HEK293 (cell line): ENCODE results near the gene SCAF4.

Experiments
- CTCF ChIA-PET: fragments of 350-600 bp; formaldehyde crosslinking; extraction: SDS; loops from one replicate; lab custom pipeline; 2021; ENCODE audit warnings: antibody characterized with exemption; lab: Yijun Ruan, JAX
- POLR2A ChIA-PET: fragments of 300-600 bp; formaldehyde crosslinking; extraction: SDS; loops from one replicate; lab custom pipeline; 2020; ENCODE audit warnings: antibody characterized with exemption, inconsistent platforms; lab: Yijun Ruan, JAX
- H3K27ac ChIP-seq: fragments of 200-500 bp; sonication (Bioruptor generic); 2 replicates; pipeline ENCODE4 v1.5.1; 2014; ENCODE audit warnings: low read depth, low read length, control low read depth, inconsistent platforms; ENCODE audit errors: extremely low read depth
- H3K36me3 ChIP-seq, 2 experiments: fragments of 200-500 bp in 1 of 2; sonication (Bioruptor generic) in 1 of 2; 1 replicate in 1 of 2; 2 replicates in 1 of 2; pipeline ENCODE4 v1.5.1; 2014 to 2017; ENCODE audit warnings: inconsistent platforms in 2 of 2, low read length in 2 of 2; ENCODE audit not compliant: control insufficient read depth in 2 of 2, insufficient read depth in 1 of 2
- H3K4me1 ChIP-seq: fragments of 200-500 bp; sonication (Bioruptor generic); 2 replicates; pipeline ENCODE4 v1.5.1; 2014; ENCODE audit warnings: mild to moderate bottlenecking, low read length, inconsistent platforms; ENCODE audit not compliant: control insufficient read depth, insufficient read depth
- H3K4me3 ChIP-seq: 2 replicates; pipeline ENCODE4 v1.5.1; 2011; ENCODE audit warnings: low read depth, mild to moderate bottlenecking, control low read depth, low read length, moderate library complexity
- H3K9me3 ChIP-seq: fragments of 200-500 bp; sonication (Bioruptor generic); 2 replicates; pipeline ENCODE4 v1.5.1; 2014; ENCODE audit warnings: low read depth, low read length, inconsistent platforms; ENCODE audit not compliant: control insufficient read depth, insufficient read depth
- GLIS2 ChIP-seq: fragments of 450-650 bp; formaldehyde crosslinking; IDR thresholded peaks from 2 replicates; pipeline ENCODE4 v1.5.1; 2016; ENCODE audit warnings: missing biosample characterization, missing genetic modification characterization
- PRDM1 ChIP-seq: fragments of 450-650 bp; formaldehyde crosslinking; IDR thresholded peaks from 2 replicates; pipeline ENCODE4; 2016; ENCODE audit warnings: missing biosample characterization, missing genetic modification characterization
- REPIN1 ChIP-seq: fragments of 450-650 bp; formaldehyde crosslinking; IDR thresholded peaks from 2 replicates; pipeline ENCODE4 v1.5.1; 2017; ENCODE audit warnings: missing biosample characterization, missing genetic modification characterization, low read depth
- SCRT1 ChIP-seq: fragments of 450-650 bp; formaldehyde crosslinking; IDR thresholded peaks from 2 replicates; pipeline ENCODE4 v1.5.1; 2016; ENCODE audit warnings: missing biosample characterization, missing genetic modification characterization, borderline replicate concordance
- TCF7L2 ChIP-seq: IDR thresholded peaks from 2 replicates; pipeline ENCODE4 v1.6.1; 2011; ENCODE audit warnings: low read depth, mild to moderate bottlenecking, inconsistent platforms, low read length, moderate library complexity, borderline replicate concordance
- YY1 ChIP-seq: fragments of 450-650 bp; formaldehyde crosslinking; IDR thresholded peaks from 2 replicates; pipeline ENCODE4 v1.5.1; 2018; ENCODE audit warnings: missing biosample characterization, missing genetic modification characterization
- ZEB2 ChIP-seq: fragments of 450-650 bp; formaldehyde crosslinking; IDR thresholded peaks from 2 replicates; pipeline ENCODE4 v1.5.1; 2016; ENCODE audit warnings: missing biosample characterization, missing genetic modification characterization
- ZNF10 ChIP-seq: fragments of 450-650 bp; formaldehyde crosslinking; IDR thresholded peaks from 2 replicates; pipeline ENCODE4 v1.5.1; 2017; ENCODE audit warnings: missing biosample characterization, missing genetic modification characterization
- ZNF174 ChIP-seq: fragments of 450-650 bp; formaldehyde crosslinking; IDR thresholded peaks from 2 replicates; pipeline ENCODE4 v1.5.0; 2017; ENCODE audit warnings: missing biosample characterization, mild to moderate bottlenecking, missing genetic modification characterization
- ZNF2 ChIP-seq: fragments of 450-650 bp; formaldehyde crosslinking; IDR thresholded peaks from 2 replicates; pipeline ENCODE4 v1.5.1; 2016; ENCODE audit warnings: missing biosample characterization, missing genetic modification characterization
- ZNF266 ChIP-seq: fragments of 450-650 bp; formaldehyde crosslinking; IDR thresholded peaks from 2 replicates; pipeline ENCODE4 v1.5.1; 2016; ENCODE audit warnings: missing biosample characterization, missing genetic modification characterization, low read depth
- ZNF274 ChIP-seq, 2 experiments: fragments of 200-500 bp in 1 of 2; fragments of 450-650 bp in 1 of 2; sonication (Bioruptor generic) in 1 of 2; formaldehyde crosslinking in 1 of 2; IDR thresholded peaks; 2 replicates each; pipeline versions ENCODE4 v1.5.1 to v1.6.1; 2014 to 2016; ENCODE audit warnings: borderline replicate concordance in 1 of 2, inconsistent platforms in 1 of 2, low read length in 1 of 2, missing biosample characterization in 1 of 2, missing genetic modification characterization in 1 of 2
- ZNF311 ChIP-seq: fragments of 450-650 bp; formaldehyde crosslinking; IDR thresholded peaks from 2 replicates; pipeline ENCODE4 v1.5.1; 2017; ENCODE audit warnings: missing biosample characterization, missing genetic modification characterization, borderline replicate concordance
- ZNF48 ChIP-seq: fragments of 450-650 bp; formaldehyde crosslinking; IDR thresholded peaks from 2 replicates; pipeline ENCODE4 v1.5.1; 2016; ENCODE audit warnings: missing biosample characterization, missing genetic modification characterization
- ZNF707 ChIP-seq: fragments of 450-650 bp; formaldehyde crosslinking; IDR thresholded peaks from 2 replicates; pipeline ENCODE4 v1.5.1; 2016; ENCODE audit warnings: missing biosample characterization, missing genetic modification characterization
- ZNF837 ChIP-seq: fragments of 450-650 bp; formaldehyde crosslinking; IDR thresholded peaks from 2 replicates; pipeline ENCODE4 v1.5.1; 2016; ENCODE audit warnings: missing biosample characterization, missing genetic modification characterization
- TF ChIP-seq, protein P1 (sequence below): fragments of 450-650 bp; formaldehyde crosslinking; IDR thresholded peaks from 2 replicates; pipeline ENCODE4 v1.5.1; 2016; ENCODE audit warnings: missing biosample characterization, missing genetic modification characterization
- TF ChIP-seq, protein P2 (sequence below): fragments of 450-650 bp; formaldehyde crosslinking; IDR thresholded peaks from 2 replicates; pipeline ENCODE4 v1.5.1; 2016; ENCODE audit warnings: missing biosample characterization, missing genetic modification characterization
- TF ChIP-seq, protein P3 (sequence below): fragments of 450-650 bp; formaldehyde crosslinking; IDR thresholded peaks from 2 replicates; pipeline ENCODE4 v1.5.1; 2016; ENCODE audit warnings: missing biosample characterization, missing genetic modification characterization
- TF ChIP-seq, protein P4 (sequence below): fragments of 450-650 bp; formaldehyde crosslinking; IDR thresholded peaks from 2 replicates; pipeline ENCODE4 v1.5.1; 2016; ENCODE audit warnings: missing biosample characterization, missing genetic modification characterization

Gene SCAF4

GRCh38 chr21:31706562-31706961, 25.4 kb downstream of the SCAF4 start:
- CTCF ChIA-PET = interaction anchor here (0.6 to 1.5 kb wide), 4 partner anchors 11 to 167 kb away, joined by 3 to 6 read pairs (median 4); no protein-coding TSS in a partner anchor
- Histone ChIP-seq H3K9me3 (no peaks in the 10 kb centered on the region), H3K4me1 (peaks cover 15% of the 10 kb centered on the region; the same call in 1 of the 2 replicates)
- peak; percentile 92 for TF ChIP-seq PRDM1 (tag by site-specific recombination)
- no peak for TF ChIP-seq YY1
- TF ChIP-seq, all 188 proteins: peak for 1
- Histone ChIP-seq H3K36me3 (peaks cover 22 to 28% of the 10 kb centered on the region in 2 experiments), H3K4me3 (no peak overlapping the region), H3K27ac (no peak overlapping the region)
- POLR2A ChIA-PET = interaction anchor here (0.6 kb wide), 1 partner anchor 525 kb away, joined by 3 read pairs; no protein-coding TSS in a partner anchor

DNA sequence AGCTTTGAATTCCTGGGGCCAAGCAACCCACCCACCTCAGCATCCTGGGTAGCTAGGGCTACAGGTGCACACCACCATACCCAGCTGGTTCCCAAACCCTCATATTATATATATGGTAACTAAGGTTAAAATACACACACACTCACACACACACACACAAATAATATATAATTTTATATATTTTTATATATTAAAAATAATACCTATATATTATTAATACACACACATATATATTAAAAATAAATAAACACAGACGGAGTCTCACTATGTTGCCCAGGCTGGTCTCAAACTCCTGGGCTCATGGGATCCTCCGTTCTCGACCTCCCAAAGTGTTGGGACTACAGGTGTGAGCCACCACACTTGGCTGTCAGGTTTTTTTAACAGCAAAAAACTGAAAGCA, 31.9 kb downstream of the SCAF4 start:
- Histone ChIP-seq H3K36me3 (peaks cover 71 to 78% of the 10 kb centered on the region in 2 experiments), H3K4me3 (no peak overlapping the region), H3K4me1 (no peaks in the 10 kb centered on the region), H3K9me3 (no peaks in the 10 kb centered on the region), H3K27ac (no peak overlapping the region)
- TF ChIP-seq ZNF2 (tag by site-specific recombination) (no peak), GLIS2 (no peak), ZNF266 (tag by site-specific recombination) (no peak), ZNF707 (tag by site-specific recombination) (no peak), ZNF174 (tag by site-specific recombination) (no peak), SCRT1 (tag by site-specific recombination) (no peak), ZNF48 (tag by site-specific recombination) (no peak), ZEB2 (tag by site-specific recombination) (no peak)
- TF ChIP-seq, protein P1, sequence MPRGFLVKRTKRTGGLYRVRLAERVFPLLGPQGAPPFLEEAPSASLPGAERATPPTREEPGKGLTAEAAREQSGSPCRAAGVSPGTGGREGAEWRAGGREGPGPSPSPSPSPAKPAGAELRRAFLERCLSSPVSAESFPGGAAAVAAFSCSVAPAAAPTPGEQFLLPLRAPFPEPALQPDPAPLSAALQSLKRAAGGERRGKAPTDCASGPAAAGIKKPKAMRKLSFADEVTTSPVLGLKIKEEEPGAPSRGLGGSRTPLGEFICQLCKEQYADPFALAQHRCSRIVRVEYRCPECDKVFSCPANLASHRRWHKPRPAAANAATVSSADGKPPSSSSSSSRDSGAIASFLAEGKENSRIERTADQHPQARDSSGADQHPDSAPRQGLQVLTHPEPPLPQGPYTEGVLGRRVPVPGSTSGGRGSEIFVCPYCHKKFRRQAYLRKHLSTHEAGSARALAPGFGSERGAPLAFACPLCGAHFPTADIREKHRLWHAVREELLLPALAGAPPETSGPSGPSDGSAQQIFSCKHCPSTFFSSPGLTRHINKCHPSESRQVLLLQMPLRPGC (tag by site-specific recombination) = no peak
- TF ChIP-seq, protein P2, sequence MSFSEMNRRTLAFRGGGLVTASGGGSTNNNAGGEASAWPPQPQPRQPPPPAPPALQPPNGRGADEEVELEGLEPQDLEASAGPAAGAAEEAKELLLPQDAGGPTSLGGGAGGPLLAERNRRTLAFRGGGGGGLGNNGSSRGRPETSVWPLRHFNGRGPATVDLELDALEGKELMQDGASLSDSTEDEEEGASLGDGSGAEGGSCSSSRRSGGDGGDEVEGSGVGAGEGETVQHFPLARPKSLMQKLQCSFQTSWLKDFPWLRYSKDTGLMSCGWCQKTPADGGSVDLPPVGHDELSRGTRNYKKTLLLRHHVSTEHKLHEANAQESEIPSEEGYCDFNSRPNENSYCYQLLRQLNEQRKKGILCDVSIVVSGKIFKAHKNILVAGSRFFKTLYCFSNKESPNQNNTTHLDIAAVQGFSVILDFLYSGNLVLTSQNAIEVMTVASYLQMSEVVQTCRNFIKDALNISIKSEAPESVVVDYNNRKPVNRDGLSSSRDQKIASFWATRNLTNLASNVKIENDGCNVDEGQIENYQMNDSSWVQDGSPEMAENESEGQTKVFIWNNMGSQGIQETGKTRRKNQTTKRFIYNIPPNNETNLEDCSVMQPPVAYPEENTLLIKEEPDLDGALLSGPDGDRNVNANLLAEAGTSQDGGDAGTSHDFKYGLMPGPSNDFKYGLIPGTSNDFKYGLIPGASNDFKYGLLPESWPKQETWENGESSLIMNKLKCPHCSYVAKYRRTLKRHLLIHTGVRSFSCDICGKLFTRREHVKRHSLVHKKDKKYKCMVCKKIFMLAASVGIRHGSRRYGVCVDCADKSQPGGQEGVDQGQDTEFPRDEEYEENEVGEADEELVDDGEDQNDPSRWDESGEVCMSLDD = no peak
- TF ChIP-seq, protein P3, sequence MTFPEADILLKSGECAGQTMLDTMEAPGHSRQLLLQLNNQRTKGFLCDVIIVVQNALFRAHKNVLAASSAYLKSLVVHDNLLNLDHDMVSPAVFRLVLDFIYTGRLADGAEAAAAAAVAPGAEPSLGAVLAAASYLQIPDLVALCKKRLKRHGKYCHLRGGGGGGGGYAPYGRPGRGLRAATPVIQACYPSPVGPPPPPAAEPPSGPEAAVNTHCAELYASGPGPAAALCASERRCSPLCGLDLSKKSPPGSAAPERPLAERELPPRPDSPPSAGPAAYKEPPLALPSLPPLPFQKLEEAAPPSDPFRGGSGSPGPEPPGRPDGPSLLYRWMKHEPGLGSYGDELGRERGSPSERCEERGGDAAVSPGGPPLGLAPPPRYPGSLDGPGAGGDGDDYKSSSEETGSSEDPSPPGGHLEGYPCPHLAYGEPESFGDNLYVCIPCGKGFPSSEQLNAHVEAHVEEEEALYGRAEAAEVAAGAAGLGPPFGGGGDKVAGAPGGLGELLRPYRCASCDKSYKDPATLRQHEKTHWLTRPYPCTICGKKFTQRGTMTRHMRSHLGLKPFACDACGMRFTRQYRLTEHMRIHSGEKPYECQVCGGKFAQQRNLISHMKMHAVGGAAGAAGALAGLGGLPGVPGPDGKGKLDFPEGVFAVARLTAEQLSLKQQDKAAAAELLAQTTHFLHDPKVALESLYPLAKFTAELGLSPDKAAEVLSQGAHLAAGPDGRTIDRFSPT (tag by site-specific recombination) = no peak
- CTCF ChIA-PET = interaction anchor here (0.8 kb wide), 1 partner anchor 33 kb away, joined by 3 read pairs; no protein-coding TSS in a partner anchor
- POLR2A ChIA-PET = no interaction called here

DNA sequence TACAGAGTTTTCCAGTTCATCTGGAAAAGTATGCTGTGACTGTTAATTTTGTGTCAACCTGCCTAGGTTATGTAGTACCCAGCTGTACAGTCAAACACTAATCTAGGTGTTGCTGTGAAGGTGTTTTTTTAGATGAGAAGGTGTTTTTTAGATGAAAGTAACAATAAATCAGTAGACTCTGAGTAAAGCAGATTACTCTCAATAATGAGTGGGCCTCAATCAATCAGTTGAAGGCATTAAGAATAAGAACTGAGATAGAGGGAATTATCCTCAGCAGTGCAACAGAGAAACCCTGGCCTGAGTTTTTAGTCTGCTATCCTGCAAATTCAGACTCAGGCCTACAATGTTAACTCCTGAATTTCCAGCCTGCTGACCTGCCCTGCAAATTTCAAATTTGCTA, 33.5 kb downstream of the SCAF4 start:
- CTCF ChIA-PET = no interaction called here
- no peak for TF ChIP-seq TCF7L2
- TF ChIP-seq ZNF10 = peak; percentile 98
- TF ChIP-seq ZNF274 (IDR thresholded peaks at IDR 0.05; ENCODE audit: low read length) = no peak
- no peak for TF ChIP-seq ZNF274 (tag by site-specific recombination; IDR thresholded peaks at IDR 0.05; ENCODE audit: borderline replicate concordance)
- TF ChIP-seq ZNF837 (tag by site-specific recombination) = no peak
- no peak for TF ChIP-seq ZNF311 (tag by site-specific recombination)
- TF ChIP-seq, protein P4, sequence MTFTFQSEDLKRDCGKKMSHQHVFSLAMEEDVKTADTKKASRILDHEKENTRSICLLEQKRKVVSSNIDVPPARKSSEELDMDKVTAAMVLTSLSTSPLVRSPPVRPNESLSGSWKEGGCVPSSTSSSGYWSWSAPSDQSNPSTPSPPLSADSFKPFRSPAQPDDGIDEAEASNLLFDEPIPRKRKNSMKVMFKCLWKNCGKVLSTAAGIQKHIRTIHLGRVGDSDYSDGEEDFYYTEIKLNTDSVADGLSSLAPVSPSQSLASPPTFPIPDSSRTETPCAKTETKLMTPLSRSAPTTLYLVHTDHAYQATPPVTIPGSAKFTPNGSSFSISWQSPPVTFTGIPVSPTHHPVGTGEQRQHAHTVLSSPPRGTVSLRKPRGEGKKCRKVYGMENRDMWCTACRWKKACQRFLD (tag by site-specific recombination) = no peak
- no peak for TF ChIP-seq ZEB2 (tag by site-specific recombination)
- no peak for TF ChIP-seq REPIN1 (tag by site-specific recombination)
- Histone ChIP-seq H3K9me3 (no peaks in the 10 kb centered on the region), H3K27ac (no peak overlapping the region), H3K4me1 (no peaks in the 10 kb centered on the region), H3K36me3 (peaks cover 81 to 89% of the 10 kb centered on the region in 2 experiments), H3K4me3 (no peak overlapping the region)
- POLR2A ChIA-PET = no interaction called here
